Mucosa of gallbladder (tissue), 1 donor: ENCODE data around the gene NPB. TPM values are rescaled to one million over a fixed set of nuclear protein-coding genes. Genes with fewer than 3 reads are reported as not detected.
"Not testable (repeated sequence)": the region's sequence is repeated elsewhere in the genome, so short reads cannot be mapped to it uniquely, and the experiment has no call there.

Experiments
- DNase-seq: peaks from one replicate; pipeline ENCODE4 v3.0.0-alpha.2; 2020; ENCODE audit warnings: low spot score
- total RNA-seq: library from RNA; stranded (reverse); gene quantifications from one replicate; pipeline ENCODE4 v1.2.1, GENCODE V29; 2021
- donor health status: DM: no; HTN: no; CAD: no.

NPB gene
- total RNA-seq, 1 donor from 2014 or later, result 0.55 TPM

GRCh38 chr17:81911969-81912368 is 9.9 kb downstream of the NPB start:
- DNase-seq, result no peak

- no peak for DNase-seq
These were observed 10.6 kb downstream of the NPB start for GRCh38 chr17:81912441-81913309.

DNA sequence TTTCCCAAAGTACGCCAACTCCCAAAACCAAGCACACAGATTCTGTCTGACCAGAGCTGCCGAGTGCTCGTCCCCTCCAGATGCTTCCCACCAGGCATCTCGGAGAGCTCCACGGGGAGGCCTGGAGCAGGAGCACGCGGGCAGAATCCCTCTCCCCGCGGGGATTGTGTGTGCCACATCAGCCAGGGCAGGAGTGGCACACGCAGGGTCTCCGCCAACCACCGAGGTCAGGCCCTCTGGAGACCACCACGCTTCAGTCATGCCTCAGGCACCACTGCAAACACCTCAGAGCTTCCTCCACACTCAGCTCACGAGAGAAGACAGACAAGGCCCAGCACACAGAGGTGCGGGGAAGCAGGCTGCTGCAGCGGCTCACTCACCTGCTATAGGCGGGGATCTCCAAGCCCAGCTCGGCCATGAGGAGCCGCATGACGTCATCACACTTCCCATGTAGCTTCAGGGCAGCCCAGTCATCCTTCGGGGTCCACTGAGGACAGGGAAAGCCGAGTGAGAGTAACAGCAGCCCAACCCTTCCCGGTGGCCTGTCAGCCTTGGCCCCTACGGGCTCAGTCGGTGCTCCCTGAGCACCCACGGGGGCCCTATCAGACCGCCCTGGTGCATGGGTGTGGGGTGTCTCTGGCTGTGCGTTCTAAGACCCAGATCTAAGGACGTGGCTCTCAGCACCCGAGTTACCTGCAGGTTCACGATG is 11.5 kb downstream of the NPB start:
- DNase-seq, result no peak

- DNase-seq, result no peak
These were observed 12.2 kb downstream of the NPB start for GRCh38 chr17:81914103-81914850.

GRCh38 chr17:81915331-81915730 is 13.3 kb downstream of the NPB start:
- no peak for DNase-seq

GRCh38 chr17:81916234-81917001 is 14.4 kb downstream of the NPB start:
- DNase-seq, result no peak

DNA sequence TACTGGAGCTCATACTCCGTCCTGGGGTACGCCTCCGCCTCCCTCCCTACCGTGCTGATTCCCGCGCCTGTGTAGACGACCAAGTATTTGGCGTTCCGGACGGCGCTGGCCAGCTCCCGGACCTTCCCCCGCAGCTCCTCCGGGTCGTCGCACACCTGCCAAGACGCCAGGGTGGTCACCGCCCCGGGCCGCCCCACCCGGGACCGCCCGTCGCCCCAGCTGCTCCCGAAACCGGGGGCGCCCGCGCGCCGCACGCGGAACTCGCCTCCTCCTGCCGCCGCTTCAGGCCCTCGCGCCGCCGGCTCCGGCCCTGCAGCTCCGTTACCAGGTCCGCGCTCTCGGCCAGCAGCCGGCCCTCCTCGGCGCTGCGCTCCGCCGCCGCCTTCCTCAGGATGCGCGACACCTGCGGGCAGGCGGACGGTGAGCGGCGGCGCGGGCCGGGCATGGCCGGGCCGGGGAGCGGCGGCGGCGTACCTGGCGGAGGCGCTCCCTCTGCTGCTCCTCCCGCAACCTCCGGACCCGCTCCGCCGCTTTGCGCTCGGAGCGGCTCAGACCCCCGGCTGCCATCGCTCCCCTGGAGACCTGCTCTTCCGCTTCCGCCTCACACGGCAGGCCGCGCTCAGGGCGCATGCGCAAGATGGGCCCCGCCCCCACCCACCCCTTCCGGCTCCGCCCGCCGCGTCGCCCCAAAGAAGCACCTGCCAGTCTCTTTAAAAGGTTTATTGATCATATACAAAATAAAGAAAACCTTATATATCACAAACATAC is 15.7 kb downstream of the NPB start, which contains the start of gene SIRT7:
Gene SIRT7 (minus strand): TSS at position 612 of the 768 bp plus-strand sequence. CDS start 45 bp downstream, at position 567.
- peak; percentile 79 for DNase-seq

DNA sequence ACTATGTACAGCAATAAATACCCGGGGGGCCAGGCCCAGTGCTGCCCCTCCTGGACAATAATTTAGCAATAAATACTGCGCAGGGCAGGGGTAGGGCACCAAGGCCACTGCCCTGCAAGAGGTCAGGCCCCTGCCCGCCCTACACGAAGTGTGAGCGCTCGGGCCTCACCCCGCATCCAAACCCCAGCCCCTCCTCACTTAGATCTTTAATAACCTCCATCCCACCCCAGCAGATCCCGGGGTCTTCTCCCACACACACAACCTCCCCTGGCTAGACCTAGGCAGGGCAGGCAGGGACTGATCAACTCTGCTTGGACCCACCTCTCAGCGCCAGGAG is 16.3 kb downstream of the NPB start:
- not testable (repeated sequence) for DNase-seq

DNA sequence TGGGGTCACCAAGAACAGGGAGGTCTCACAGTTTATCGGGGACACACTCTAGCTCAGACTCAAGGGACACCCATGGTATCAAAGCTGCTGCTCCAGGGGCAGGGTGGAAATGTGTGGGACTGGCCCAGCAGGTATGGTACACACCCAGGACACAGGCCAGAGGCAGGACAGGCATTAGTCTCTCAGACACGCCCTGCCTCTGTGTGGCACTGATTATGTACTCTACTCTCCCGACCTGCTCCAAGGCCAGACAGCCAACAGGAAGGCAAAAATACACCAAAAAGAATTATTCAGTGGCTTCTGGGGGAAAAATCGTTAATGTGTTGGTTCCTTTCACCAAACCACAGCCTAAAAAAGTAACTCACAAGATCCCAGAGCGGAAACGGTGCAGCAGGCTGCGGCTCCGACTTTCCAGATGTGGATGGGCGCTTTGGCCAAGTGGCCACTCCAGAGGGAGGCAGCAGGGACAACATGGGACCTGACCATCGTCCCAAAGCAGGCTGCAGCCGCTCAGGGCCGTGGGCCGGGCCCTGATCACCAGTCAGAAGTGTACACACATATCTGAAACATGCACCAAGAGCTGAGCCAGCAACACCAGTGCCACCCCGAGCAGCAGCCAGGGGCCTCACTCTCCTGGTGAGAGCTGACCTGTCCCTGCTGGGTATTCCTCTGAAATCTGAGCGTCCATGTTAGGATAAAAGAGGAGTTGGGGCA is 17.0 kb downstream of the NPB start:
- peak; percentile 66 for DNase-seq

- DNase-seq, result no peak
These were observed 18.8 kb downstream of the NPB start for GRCh38 chr17:81920612-81921536.

GRCh38 chr17:81921537-81921862 is 19.5 kb downstream of the NPB start:
- no peak for DNase-seq

- DNase-seq, result no peak
These were observed 20.0 kb downstream of the NPB start for GRCh38 chr17:81921996-81922565.

DNA sequence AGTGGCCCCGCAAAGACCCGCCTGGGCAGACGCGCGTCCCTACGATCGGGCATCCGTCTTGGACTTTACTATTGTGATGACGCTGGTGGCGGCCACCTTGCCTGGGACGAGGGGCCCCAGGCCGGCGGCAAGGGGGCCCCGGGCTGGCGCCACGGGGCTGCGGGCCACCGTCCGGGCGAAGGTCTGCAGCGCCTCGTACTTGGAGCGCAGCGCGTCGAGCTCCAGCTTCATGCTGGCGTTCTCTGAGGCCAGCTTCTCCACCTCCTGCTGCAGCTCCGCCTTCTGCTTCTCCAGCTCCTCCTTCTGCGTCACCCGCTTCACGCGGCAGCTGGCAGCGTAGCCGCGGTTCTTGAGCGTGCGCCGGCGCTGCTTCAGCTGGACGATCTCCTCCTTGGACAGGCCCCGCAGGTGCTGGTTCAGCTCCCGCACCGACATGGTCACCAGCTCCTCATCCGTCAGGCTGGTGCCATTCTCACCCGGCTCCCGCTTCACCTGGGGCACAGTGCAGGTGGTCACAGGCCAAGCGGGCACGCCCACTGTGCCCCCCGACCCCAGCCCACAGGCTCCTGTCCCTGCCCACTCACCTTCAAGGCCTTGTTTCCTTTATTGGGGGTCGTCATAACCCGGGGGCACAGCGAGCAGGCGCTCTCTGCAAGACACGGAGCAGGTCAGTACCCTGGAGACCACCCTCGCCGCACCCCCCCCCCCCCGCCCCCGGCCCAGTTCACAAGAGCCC is 20.7 kb downstream of the NPB start:
- no peak for DNase-seq

GRCh38 chr17:81923302-81924260 is 21.5 kb downstream of the NPB start:
- DNase-seq, result peak; percentile 81

DNA sequence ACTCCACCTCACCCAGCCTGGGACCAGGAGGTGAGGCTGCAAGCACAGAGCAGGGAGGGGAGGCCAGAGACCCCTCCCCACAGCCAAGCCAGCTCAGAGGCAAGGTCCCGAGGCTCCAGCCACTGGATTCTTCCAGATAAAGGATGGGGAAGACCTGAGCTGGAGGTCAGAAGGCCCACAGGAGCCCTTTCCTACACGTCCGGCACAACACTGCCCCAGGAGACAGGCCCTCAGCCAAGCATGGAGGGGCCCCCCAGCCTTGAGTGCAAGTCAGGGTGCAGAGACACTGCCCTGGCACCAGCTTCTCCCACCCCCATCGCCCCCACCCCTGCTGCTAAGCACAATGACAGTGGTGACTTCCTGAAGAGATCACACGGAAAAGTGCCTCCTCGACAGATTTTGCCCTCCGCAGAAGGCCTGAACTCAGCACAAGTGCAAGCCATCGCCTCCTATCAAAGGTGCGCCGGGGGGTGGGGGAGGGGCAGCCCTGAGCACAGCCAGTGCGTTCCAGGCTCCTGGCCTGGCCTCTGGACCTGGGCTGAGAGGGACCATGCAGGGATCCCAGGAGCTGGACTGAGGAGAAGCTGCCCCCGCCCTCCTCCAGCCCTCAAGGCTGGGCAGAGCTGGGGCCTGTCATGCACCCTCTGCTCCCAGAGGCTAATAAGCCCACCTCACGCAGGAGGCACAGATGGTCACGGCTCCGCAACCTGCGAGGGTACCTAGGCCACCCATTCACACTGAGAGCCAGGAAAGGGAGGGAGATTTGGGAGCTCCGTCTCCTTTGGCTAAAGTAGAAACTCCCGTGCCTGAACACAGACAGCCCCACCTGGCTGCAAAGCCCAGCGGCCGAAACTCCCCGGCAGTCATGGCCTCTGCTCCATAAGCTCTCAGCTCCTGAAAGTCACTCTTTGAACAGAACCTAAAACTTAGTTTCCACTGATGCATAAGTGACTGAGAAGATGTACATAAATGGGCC is 22.8 kb downstream of the NPB start:
- no peak for DNase-seq
